DND-41 (cell line): ENCODE data around the gene DPP6.

Source experiments
- EZH2 ChIP-seq: IDR thresholded peaks from 3 replicates; pipeline ENCODE4 v1.6.1; 2012; ENCODE audit warnings: borderline replicate concordance, low read depth, mild to moderate bottlenecking, moderate library complexity, low read length, inconsistent platforms; ENCODE audit not compliant: severe bottlenecking
- TF ChIP-seq, protein P1 (sequence below): IDR thresholded peaks from 2 replicates; pipeline ENCODE4 v1.5.1; 2012; ENCODE audit warnings: borderline replicate concordance, low read length, moderate library complexity, mild to moderate bottlenecking; ENCODE audit not compliant: poor library complexity, severe bottlenecking; ENCODE audit errors: extremely low read depth

DNA sequence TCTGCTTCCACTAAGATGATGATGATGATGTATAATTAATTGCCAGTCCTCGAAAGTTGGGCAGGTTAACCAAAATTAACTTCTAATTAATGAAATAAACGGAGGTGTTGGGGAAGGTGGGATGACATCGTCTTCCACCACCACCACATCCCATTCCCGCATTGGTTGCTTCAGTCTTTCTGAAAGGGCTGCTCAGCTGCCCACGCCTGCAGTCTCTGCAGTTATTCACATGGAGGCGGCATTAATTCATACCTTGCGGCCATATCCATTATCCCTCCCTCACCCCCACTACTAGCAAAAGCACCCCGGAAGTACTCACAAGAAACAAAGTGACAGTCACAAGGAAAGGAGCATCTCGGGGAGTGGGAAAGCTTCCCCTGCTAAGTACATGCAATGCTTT lies 387.9 kb downstream of the DPP6 start:
- TF ChIP-seq, protein P1, sequence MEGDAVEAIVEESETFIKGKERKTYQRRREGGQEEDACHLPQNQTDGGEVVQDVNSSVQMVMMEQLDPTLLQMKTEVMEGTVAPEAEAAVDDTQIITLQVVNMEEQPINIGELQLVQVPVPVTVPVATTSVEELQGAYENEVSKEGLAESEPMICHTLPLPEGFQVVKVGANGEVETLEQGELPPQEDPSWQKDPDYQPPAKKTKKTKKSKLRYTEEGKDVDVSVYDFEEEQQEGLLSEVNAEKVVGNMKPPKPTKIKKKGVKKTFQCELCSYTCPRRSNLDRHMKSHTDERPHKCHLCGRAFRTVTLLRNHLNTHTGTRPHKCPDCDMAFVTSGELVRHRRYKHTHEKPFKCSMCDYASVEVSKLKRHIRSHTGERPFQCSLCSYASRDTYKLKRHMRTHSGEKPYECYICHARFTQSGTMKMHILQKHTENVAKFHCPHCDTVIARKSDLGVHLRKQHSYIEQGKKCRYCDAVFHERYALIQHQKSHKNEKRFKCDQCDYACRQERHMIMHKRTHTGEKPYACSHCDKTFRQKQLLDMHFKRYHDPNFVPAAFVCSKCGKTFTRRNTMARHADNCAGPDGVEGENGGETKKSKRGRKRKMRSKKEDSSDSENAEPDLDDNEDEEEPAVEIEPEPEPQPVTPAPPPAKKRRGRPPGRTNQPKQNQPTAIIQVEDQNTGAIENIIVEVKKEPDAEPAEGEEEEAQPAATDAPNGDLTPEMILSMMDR, result no peak
- no peak for TF ChIP-seq EZH2
